Effector memory CD8-positive, alpha-beta T cell (primary cell): ENCODE measurements around the gene ACAD11.
"Not testable (repeated sequence)": the region's sequence is repeated elsewhere in the genome, so short reads cannot be mapped to it uniquely, and the experiment has no call there.

ENCODE experiments used
- ATAC-seq: fragments of 150-1000 bp; cut with Tn5 transposase; replicated peaks from 2 replicates; pipeline ENCODE4 v1.10.0; 2021; ENCODE audit warnings: mild to moderate bottlenecking, moderate library complexity
- DNase-seq, 3 experiments: peaks; one replicate each; pipeline ENCODE4 v3.0.0; 2021
- H3K27ac Mint-ChIP-seq, 2 donors: one replicate each; pipeline ENCODE4 v1.8.0; 2022; ENCODE audit warnings: mild to moderate bottlenecking in 2 of 2, mixed read lengths in 2 of 2, moderate library complexity in 2 of 2
- H3K27me3 Mint-ChIP-seq, 2 donors: one replicate each; pipeline ENCODE4 v1.8.0; 2022; ENCODE audit warnings: mixed read lengths in 2 of 2
- H3K36me3 Mint-ChIP-seq: one replicate; pipeline ENCODE4 v1.8.0; 2022; ENCODE audit warnings: mild to moderate bottlenecking, moderate library complexity, mixed read lengths; ENCODE audit not compliant: insufficient read depth
- H3K4me1 Mint-ChIP-seq, 2 donors: one replicate each; pipeline ENCODE4 v1.8.0; 2022; ENCODE audit warnings: low read depth in 2 of 2, mixed read lengths in 2 of 2
- H3K4me3 Mint-ChIP-seq, 2 donors: one replicate each; pipeline ENCODE4 v1.8.0; 2022; ENCODE audit warnings: mild to moderate bottlenecking in 2 of 2, mixed read lengths in 2 of 2, moderate library complexity in 2 of 2
- H3K9me3 Mint-ChIP-seq, 2 donors: one replicate each; pipeline ENCODE4 v1.8.0; 2022; ENCODE audit warnings: mixed read lengths in 2 of 2

Gene ACAD11

DNA sequence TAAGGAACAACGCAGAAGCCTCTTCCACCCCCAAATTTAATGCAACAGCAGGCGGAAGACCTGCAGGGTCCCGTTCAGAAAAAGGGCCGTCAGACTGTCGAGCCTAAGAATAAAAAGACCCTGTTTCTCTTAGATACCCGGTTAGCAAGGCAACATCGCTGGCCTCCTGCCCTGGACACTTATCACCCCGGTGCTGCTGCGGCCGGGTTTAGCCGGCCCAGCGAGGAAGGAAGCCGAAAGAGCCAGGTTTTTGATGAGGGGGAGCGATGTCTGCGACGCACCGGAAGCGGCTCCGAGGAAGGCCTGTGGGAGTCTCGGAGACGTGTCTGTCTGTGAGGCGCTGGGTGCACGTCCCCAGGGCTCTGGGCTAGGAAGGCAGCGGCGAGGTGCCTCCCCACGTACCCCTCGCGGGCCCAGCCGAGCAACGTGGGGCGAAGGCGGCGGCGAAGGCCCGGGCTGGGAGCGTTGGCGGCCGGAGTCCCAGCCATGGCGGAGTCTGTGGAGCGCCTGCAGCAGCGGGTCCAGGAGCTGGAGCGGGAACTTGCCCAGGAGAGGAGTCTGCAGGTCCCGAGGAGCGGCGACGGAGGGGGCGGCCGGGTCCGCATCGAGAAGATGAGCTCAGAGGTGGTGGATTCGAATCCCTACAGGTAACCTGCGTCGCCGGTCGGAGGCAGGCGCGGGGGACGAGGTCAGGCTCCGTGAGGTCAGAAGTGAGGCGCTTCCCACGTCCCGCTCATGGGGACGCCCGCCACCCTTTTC lies 622 bp upstream of the ACAD11 start, which contains the start of gene UBA5:
UBA5 (plus strand) TSS at position 278 of the 759 bp plus-strand sequence; CDS start at position 487, 209 bp downstream.
- ATAC-seq (peak; percentile 89), DNase-seq (peak; percentile 58 to 69 (median 59))
- H3K4me1 Mint-ChIP-seq, result peaks cover 37 to 53% of the 10 kb centered on the region in 2 donors
- H3K36me3 Mint-ChIP-seq, result peaks cover 23% of the 10 kb centered on the region
- peak within 1 kb of the TSS; percentile 97 to 99 for H3K27ac Mint-ChIP-seq
- H3K9me3 Mint-ChIP-seq, result no peaks in the 10 kb centered on the region
- H3K27me3 Mint-ChIP-seq, result no peaks in the 10 kb centered on the region
- peak within 1 kb of the TSS; percentile 92 to 97 for H3K4me3 Mint-ChIP-seq

DNA sequence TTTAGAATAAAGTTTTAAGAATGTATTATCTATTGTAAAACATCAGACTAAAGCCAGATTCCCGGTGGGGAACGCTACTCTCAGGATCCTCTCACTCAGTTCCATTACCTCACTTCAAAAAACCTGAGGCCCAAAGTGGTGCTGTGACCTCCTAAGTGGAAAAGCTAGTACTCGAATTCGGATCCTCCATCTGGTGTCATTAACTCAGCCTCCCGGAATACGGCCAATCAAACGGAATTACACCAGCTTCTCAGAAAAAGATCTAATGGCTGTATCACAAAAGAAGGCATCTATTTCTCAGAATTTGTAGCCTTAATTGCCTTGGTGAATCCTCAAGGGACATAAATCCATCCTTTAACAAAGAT lies 627 bp downstream of the ACAD11 start:
- peak overlapping the region; percentile 92 to 97 for H3K4me3 Mint-ChIP-seq
- ATAC-seq (no peak), DNase-seq (no peak)
- H3K36me3 Mint-ChIP-seq, result peaks cover 23% of the 10 kb centered on the region
- H3K27ac Mint-ChIP-seq, result peak overlapping the region; percentile 97 to 99
- no peaks in the 10 kb centered on the region for H3K27me3 Mint-ChIP-seq
- peaks cover 36 to 47% of the 10 kb centered on the region in 2 donors for H3K4me1 Mint-ChIP-seq
- H3K9me3 Mint-ChIP-seq, result no peaks in the 10 kb centered on the region

DNA sequence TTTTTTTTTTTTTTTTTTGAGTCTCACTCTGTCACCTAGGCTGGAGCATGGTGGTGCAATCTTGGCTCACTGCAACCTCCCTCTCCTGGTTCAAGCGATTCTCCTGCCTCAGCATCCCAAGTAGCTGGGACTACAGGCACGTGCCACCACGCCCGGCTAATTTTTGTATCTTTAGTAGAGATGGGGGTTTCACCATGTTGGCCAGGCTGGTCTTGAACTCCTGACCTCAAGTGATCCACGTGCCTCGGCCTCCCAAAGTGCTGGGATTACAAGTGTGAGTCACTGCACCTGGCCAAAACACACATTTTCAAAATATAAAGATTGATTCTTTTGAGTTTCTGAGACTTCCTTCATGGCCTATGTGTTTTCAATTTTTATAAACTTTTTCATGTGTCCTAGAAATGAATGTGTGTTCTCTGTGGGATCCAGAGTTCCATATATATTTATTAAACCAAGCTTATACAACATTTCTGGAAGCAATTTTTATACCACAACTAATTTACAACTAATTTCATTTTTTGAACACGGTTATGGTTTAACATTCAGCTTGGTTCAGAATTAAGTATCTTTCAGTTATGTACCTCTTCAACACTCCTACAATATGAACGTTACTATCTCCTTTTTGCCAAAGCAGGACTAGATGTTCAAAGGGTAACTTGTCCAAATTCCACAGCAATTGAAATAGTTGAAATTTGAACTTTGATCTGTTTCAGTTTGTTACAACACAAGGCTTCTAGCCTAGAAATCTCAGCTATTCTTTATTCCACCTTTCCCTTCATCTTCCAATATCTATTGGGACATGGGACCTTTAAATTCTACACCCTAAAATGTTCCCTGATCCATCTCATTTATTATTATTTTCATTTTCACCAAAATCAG lies 1.5 kb downstream of the ACAD11 start:
- H3K4me3 Mint-ChIP-seq, result peak overlapping the region; percentile 92 to 97
- peak overlapping the region; percentile 58 to 99 for H3K27ac Mint-ChIP-seq
- ATAC-seq (no peak), DNase-seq (no peak)
- H3K4me1 Mint-ChIP-seq, result peaks cover 31 to 40% of the 10 kb centered on the region in 2 donors
- H3K36me3 Mint-ChIP-seq, result peaks cover 23% of the 10 kb centered on the region
- no peaks in the 10 kb centered on the region for H3K27me3 Mint-ChIP-seq
- no peaks in the 10 kb centered on the region for H3K9me3 Mint-ChIP-seq

DNA sequence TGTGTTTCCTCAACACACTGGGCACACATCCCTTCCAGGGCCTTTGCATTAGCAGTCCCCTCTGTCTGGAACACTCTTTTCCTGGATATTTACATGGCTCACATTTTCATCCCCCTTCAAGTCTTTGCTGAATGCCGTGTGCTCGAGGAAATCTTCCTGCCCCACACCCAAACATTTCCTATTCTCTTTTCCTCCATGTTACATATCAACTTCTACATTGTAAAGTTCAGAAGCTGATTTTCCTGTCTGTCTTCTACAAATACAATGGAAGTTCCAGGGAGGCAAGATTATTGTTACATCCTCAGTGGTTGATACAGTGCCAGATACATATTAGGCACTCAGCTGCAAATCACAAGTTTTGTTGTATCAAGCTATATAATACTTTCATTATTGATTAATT lies 4.1 kb downstream of the ACAD11 start:
- peaks cover 15% of the 10 kb centered on the region for H3K36me3 Mint-ChIP-seq
- ATAC-seq (no peak), DNase-seq (no peak)
- H3K4me1 Mint-ChIP-seq, result peaks cover 16 to 23% of the 10 kb centered on the region in 2 donors
- no peak overlapping the region for H3K4me3 Mint-ChIP-seq
- no peaks in the 10 kb centered on the region for H3K9me3 Mint-ChIP-seq
- H3K27me3 Mint-ChIP-seq, result no peaks in the 10 kb centered on the region
- H3K27ac Mint-ChIP-seq, result no peak overlapping the region

DNA sequence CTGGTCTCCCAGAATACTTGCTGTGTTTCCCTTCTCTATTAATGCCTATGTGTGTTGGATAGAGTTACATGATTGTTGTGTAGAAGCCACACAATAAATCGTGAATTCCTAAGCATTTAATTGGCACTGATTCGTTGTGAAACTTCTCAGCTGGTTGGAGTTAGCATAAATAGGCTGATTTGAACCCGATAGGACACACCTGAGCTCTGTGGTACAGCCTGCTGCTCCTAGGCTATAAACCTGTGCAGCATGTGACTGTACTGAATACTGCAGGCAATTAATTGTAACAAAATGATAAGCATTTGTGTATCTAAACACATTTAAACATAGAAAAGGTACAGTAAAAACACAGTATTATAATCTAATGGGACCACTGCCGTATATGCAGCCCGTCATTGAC lies 4.9 kb downstream of the ACAD11 start:
- Mint-ChIP-seq H3K9me3 (no peaks in the 10 kb centered on the region), H3K27me3 (no peaks in the 10 kb centered on the region), H3K36me3 (peaks cover 8% of the 10 kb centered on the region), H3K4me1 (peaks cover 15 to 22% of the 10 kb centered on the region in 2 donors), H3K27ac (no peak overlapping the region), H3K4me3 (no peak overlapping the region)
- no peak for ATAC-seq
- DNase-seq, result no peak

DNA sequence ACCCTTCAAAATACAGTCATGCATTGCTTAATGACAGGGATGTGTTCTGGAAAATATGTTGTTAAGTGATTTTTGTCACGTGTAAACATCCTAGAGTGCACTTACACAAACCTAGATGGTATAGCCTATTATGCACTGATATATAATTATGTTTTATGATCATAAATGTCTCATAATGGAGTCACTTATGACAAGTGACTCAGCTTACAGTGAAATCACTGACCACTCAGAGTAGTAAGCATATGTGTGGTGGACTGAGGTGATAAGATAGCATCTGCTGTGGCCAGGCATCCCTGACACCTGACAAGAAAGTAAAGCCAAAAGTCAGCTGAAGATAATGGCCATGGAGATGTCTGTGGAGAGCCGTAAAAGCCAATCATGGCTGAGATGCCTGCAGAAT lies 5.4 kb downstream of the ACAD11 start:
- no peak overlapping the region for H3K4me3 Mint-ChIP-seq
- ATAC-seq (no peak), DNase-seq (no peak)
- peaks cover 3% of the 10 kb centered on the region for H3K36me3 Mint-ChIP-seq
- no peaks in the 10 kb centered on the region for H3K27me3 Mint-ChIP-seq
- H3K9me3 Mint-ChIP-seq, result no peaks in the 10 kb centered on the region
- H3K27ac Mint-ChIP-seq, result no peak overlapping the region
- peaks cover 13 to 20% of the 10 kb centered on the region in 2 donors for H3K4me1 Mint-ChIP-seq

DNA sequence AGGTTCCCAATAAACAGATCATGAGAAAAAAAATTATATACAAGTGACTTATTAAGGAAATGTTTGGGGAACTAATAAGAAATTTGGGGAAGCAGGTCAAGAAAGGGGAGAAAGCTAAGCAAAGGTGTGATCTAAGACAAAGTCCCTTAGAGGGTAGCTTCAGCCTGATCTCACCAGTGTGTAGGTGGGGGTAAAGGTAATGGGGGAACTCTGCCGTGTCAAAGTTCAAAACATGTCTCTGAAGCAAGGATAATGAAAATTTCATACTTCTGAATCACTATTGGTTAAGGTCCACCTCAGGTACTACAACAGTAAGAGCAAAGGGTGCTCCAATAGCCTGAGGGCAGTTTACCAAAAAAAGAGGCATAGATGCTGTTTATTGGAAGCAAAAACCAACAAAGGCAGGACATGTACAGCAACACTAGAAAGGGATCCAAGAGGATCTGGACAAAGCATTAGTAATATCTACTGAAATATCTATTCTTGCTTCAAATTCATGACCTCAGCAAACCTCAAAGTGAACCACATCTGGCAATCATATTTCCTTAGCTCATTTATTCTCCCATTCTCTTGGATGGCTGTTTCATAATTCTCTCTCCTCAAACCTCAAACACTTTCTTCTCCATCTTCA lies 6.9 kb downstream of the ACAD11 start:
- no peak for ATAC-seq
- H3K36me3 Mint-ChIP-seq, result peaks cover 2% of the 10 kb centered on the region
- DNase-seq, result no peak
- no peaks in the 10 kb centered on the region for H3K27me3 Mint-ChIP-seq
- no peaks in the 10 kb centered on the region for H3K9me3 Mint-ChIP-seq
- H3K27ac Mint-ChIP-seq, result no peak overlapping the region
- H3K4me1 Mint-ChIP-seq, result peaks cover 7 to 9% of the 10 kb centered on the region in 2 donors
- H3K4me3 Mint-ChIP-seq, result no peak overlapping the region

DNA sequence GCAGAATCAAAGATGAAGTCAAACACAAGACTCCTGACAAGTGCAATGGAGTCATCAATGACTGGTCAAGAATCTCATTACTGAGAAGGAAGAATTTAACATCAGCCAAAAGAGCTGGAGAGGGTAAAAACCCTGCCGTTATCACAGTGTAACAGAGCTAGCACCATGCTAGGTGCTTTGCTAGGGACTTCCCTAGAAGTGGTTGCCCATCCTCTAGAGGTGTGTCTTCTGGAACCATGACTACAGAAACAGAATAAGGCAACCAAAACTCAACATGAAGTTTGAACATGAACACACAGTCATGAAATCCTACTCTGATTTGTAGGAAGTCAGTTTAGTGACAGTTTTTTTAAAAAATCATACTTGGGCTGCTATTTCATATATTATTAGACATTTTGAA lies 9.5 kb downstream of the ACAD11 start:
- DNase-seq (no peak), ATAC-seq (no peak)
- Mint-ChIP-seq H3K9me3 (no peaks in the 10 kb centered on the region), H3K4me3 (no peak overlapping the region), H3K36me3 (no peaks in the 10 kb centered on the region), H3K27ac (no peak overlapping the region), H3K4me1 (peaks cover under 1 to 1% of the 10 kb centered on the region in 2 donors), H3K27me3 (no peaks in the 10 kb centered on the region)

DNA sequence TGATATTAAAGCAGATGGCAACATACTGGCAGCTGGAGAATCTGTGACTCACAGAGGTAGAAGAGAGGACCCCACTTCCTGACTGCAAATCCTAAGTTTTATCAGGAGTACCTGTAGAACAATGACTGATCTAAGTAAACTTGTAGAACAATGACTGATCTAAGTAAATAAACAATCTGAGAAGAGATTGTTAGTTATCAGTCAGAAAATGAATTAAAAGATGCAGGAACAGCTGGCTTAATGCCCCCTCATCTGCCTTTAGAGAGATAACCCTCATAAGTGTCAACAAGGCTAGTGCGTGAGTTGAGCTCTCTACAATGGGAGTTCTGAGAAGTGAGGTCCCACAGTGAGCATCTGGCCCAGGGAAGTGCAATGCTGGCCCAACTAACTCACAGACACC lies 14.6 kb downstream of the ACAD11 start:
- Mint-ChIP-seq H3K27ac (peak overlapping the region in 1 of 2 donors; percentile 30), H3K36me3 (peaks cover 6% of the 10 kb centered on the region), H3K27me3 (no peaks in the 10 kb centered on the region), H3K4me1 (peaks cover 0 to 7% of the 10 kb centered on the region in 2 donors), H3K9me3 (no peaks in the 10 kb centered on the region), H3K4me3 (no peak overlapping the region)
- DNase-seq (no peak), ATAC-seq (no peak)

DNA sequence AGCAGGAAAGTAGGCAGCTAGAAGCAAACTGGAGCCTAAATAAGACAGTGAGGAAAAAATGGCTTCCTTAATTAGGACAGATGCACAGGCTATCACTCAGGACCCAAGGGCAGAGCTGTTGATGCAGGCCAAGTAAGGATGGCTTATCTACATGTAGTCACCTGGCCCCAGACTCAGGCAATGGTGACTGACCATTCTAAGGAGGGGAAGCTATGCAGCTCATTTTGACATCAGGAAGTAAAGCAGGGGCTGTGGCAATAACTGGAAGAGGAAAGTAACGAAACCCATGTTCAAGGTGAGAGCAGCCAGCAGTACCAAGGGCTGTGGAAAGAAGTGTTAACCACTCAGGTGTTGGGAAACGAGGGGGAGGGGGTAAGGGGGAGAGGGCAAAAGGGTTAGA lies 16.2 kb downstream of the ACAD11 start:
- Mint-ChIP-seq H3K36me3 (peaks cover 22% of the 10 kb centered on the region), H3K4me3 (no peak overlapping the region), H3K27me3 (no peaks in the 10 kb centered on the region), H3K9me3 (no peaks in the 10 kb centered on the region), H3K27ac (peak overlapping the region in 1 of 2 donors; percentile 83), H3K4me1 (peaks cover 0 to 7% of the 10 kb centered on the region in 2 donors)
- ATAC-seq (no peak), DNase-seq (no peak)

DNA sequence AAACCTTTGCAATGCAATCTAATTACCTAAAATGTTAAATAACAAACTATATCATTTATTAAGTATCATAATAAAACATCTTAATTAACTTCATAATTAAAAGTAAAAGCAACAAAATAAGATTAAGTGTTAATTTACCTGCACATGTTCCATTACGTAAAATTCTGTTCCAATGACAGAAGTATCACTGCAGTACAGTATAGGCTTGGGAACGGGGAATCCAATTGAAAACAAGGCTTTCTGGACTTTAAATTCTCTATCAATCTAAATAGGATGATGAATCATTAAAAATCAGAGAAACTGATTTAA lies 17.1 kb downstream of the ACAD11 start:
- Mint-ChIP-seq H3K36me3 (peaks cover 23% of the 10 kb centered on the region), H3K9me3 (no peaks in the 10 kb centered on the region), H3K27me3 (no peaks in the 10 kb centered on the region), H3K4me3 (no peak overlapping the region), H3K4me1 (peaks cover 0 to 7% of the 10 kb centered on the region in 2 donors), H3K27ac (no peak overlapping the region)
- no peak for DNase-seq
- no peak for ATAC-seq

DNA sequence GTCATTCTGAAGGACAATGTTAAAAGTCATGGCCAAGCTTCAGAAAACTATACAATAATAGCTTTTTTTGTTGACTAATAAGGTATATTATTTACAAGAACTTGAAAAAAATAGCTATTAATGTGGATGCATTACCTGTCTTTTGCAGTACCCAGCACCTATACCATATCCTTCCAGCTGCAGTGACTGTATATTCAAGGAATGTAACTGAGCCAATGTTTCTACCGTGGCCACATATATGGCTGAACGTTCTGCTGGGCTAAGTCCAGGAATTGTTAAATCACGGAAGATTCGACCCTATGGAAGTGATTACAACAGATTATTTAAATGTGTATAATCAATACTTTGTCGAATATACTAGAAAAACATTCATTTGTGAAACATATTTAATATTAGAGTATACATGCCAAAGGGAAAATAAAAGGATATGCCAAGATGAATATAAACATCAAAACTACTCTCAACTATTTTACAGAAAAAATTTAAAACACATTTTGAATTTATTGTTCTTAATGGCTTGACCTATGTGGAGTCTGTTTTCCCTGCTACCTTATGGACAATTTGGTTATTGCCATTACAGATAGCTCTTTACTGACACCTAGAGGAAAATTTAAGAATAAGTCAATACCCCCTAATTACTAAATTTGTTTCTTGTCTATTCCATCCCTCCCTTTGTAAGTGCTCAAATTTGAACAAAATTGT lies 17.6 kb downstream of the ACAD11 start:
- H3K36me3 Mint-ChIP-seq, result peaks cover 23% of the 10 kb centered on the region
- no peak overlapping the region for H3K4me3 Mint-ChIP-seq
- H3K9me3 Mint-ChIP-seq, result no peaks in the 10 kb centered on the region
- no peaks in the 10 kb centered on the region for H3K27me3 Mint-ChIP-seq
- H3K4me1 Mint-ChIP-seq, result peaks cover 0 to 7% of the 10 kb centered on the region in 2 donors
- ATAC-seq (peak; percentile 68), DNase-seq (no peak)
- no peak overlapping the region for H3K27ac Mint-ChIP-seq

DNA sequence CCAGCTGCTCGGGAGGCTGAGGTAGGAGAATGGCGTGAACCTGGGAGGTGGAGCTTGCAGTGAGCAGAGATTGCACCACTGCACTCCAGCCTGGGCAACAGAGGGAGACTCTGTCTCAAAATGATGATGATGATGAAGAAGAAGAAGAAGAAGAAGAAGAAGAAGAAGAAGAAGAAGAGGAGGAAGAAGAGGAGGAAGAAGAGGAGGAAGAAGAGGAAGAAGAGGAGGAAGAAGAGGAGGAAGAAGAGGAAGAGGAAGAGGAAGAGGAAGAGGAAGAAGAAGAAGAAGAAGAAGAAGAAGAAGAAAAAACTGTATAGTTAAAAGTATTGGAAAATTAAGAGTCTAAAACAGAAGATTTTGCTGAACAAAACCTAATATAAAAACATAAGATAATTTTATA lies 18.2 kb downstream of the ACAD11 start:
- H3K4me1 Mint-ChIP-seq, H3K27ac Mint-ChIP-seq, H3K9me3 Mint-ChIP-seq, H3K4me3 Mint-ChIP-seq, DNase-seq, ATAC-seq, H3K27me3 Mint-ChIP-seq: not testable (repeated sequence)
- peaks cover 23% of the 10 kb centered on the region for H3K36me3 Mint-ChIP-seq
